Measurements from ENCODE around the gene KCNQ1.

KCNQ1 gene

DNA sequence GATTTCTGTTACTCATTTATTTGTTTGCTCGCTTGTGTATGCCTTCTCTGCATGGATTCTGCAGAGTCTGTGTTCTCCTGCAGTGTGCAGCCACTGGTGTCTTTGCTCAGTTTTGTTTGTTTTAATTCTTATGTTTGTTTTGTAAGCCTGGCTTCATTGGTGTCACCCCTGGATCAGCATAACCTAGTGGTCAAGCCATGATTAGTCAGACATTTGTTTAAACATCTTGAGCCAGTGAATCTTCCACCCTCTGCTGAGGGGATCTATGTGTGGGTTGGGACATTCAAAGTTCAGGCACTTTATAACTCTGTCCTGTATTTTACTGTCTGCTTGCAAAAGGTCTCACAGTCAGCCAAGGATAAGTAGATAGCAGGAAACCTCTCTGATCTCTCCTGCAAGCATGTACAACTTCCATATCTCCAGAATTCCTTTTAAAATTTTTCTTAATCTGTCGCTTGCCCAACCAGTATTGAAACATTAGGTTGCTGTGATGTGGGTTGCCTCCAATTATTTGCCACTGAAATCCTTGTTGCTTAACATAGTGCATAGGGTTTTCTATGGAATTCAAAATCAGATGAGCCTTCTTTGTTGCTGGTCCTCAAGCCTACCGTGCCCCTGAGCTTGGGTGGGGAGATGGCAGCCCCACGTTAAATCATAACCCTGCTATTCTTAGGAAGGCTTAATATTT lies 168.2 kb downstream of the KCNQ1 start:
- Histone ChIP-seq H3K36me3 (ENCODE audit: low read length) (no peaks in the 10 kb centered on the region), H3K27ac (ENCODE audit: low read depth, low read length) (no peak overlapping the region), H3K79me2 (ENCODE audit: insufficient read depth, low read length) (no peaks in the 10 kb centered on the region), H3K9me2 (replicated peaks; ENCODE audit: insufficient read depth, low read length) (no peaks in the 10 kb centered on the region), H4K20me1 (ENCODE audit: low read depth, low read length) (no peaks in the 10 kb centered on the region), H3K4me3 (ENCODE audit: insufficient read depth, low read length, poor library complexity, severe bottlenecking) (no peak overlapping the region), H3F3A (ENCODE audit: insufficient read depth) (no peaks in the 10 kb centered on the region), H2AFZ (ENCODE audit: low read depth, low read length, severe bottlenecking) (no peak overlapping the region), H3K9ac (ENCODE audit: low read length) (no peak overlapping the region), H3K4me2 (ENCODE audit: low read depth, low read length, poor library complexity, severe bottlenecking) (no peak overlapping the region), H3K27me3 (ENCODE audit: low read length) (no peaks in the 10 kb centered on the region), H3K9me3 (ENCODE audit: insufficient read depth, low read length) (no peaks in the 10 kb centered on the region)
- TF ChIP-seq EZH2phosphoT487 (conservative IDR thresholded peaks at IDR 0.05; ENCODE audit: low read length): no peak
- TF ChIP-seq, protein P1, sequence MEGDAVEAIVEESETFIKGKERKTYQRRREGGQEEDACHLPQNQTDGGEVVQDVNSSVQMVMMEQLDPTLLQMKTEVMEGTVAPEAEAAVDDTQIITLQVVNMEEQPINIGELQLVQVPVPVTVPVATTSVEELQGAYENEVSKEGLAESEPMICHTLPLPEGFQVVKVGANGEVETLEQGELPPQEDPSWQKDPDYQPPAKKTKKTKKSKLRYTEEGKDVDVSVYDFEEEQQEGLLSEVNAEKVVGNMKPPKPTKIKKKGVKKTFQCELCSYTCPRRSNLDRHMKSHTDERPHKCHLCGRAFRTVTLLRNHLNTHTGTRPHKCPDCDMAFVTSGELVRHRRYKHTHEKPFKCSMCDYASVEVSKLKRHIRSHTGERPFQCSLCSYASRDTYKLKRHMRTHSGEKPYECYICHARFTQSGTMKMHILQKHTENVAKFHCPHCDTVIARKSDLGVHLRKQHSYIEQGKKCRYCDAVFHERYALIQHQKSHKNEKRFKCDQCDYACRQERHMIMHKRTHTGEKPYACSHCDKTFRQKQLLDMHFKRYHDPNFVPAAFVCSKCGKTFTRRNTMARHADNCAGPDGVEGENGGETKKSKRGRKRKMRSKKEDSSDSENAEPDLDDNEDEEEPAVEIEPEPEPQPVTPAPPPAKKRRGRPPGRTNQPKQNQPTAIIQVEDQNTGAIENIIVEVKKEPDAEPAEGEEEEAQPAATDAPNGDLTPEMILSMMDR (IDR thresholded peaks at IDR 0.05; ENCODE audit: insufficient read depth, low read length, poor library complexity, severe bottlenecking): no peak

DNA sequence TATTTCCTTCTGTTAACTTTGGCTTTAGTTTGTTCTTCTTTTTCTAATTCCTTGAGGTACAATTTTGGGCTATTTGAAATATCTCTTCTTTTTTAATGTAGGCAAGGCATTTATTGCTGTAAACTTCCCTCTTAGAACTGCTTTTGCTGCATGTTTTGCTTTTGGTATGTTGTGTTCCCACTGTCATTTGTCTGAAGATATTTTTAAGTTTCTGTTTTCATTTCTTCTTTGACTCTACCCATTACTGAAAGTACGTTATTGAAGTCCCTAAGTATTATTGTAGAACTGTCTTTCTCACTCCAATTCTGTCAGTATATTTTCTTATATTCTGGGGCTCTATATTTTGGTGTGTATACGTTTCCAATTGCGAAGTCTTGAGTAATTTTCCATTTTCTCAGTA lies 177.1 kb downstream of the KCNQ1 start:
- TF ChIP-seq, protein P1 (IDR thresholded peaks at IDR 0.05; ENCODE audit: insufficient read depth, low read length, poor library complexity, severe bottlenecking): no peak
- TF ChIP-seq EZH2phosphoT487 (conservative IDR thresholded peaks at IDR 0.05; ENCODE audit: low read length): no peak
- Histone ChIP-seq H3K4me2 (ENCODE audit: low read depth, low read length, poor library complexity, severe bottlenecking) (no peak overlapping the region), H3K36me3 (ENCODE audit: low read length) (no peaks in the 10 kb centered on the region), H3K27me3 (ENCODE audit: low read length) (no peaks in the 10 kb centered on the region), H2AFZ (ENCODE audit: low read depth, low read length, severe bottlenecking) (no peak overlapping the region), H3K79me2 (ENCODE audit: insufficient read depth, low read length) (no peaks in the 10 kb centered on the region), H3K9me2 (replicated peaks; ENCODE audit: insufficient read depth, low read length) (no peaks in the 10 kb centered on the region), H3F3A (ENCODE audit: insufficient read depth) (no peaks in the 10 kb centered on the region), H3K4me3 (ENCODE audit: insufficient read depth, low read length, poor library complexity, severe bottlenecking) (no peak overlapping the region), H4K20me1 (ENCODE audit: low read depth, low read length) (no peaks in the 10 kb centered on the region), H3K9ac (ENCODE audit: low read length) (no peak overlapping the region), H3K27ac (ENCODE audit: low read depth, low read length) (no peak overlapping the region), H3K9me3 (ENCODE audit: insufficient read depth, low read length) (no peaks in the 10 kb centered on the region)

DNA sequence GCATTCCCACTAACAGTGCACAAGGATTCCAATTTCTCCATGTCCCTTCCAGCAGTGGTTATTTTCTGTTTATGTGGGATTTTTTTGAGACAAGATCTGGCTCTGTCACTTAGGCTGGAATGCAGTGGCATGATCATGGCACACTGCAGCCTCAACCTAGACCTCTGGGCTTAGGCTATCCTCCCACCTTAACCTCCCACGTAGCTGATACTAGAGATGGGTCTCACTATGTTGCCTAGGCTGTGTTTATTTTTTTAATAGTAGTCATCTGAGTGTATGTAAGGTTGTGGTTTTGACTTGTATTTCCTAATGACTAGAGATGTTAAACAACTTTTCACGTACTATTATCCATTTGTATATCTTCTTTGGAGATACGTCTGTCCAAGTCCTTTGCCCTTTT lies 180.4 kb downstream of the KCNQ1 start:
- Histone ChIP-seq H3F3A (ENCODE audit: insufficient read depth) (no peaks in the 10 kb centered on the region), H3K36me3 (ENCODE audit: low read length) (no peaks in the 10 kb centered on the region), H2AFZ (ENCODE audit: low read depth, low read length, severe bottlenecking) (no peak overlapping the region), H3K79me2 (ENCODE audit: insufficient read depth, low read length) (no peaks in the 10 kb centered on the region), H3K27me3 (ENCODE audit: low read length) (no peaks in the 10 kb centered on the region), H3K9me3 (ENCODE audit: insufficient read depth, low read length) (no peaks in the 10 kb centered on the region), H3K27ac (ENCODE audit: low read depth, low read length) (no peak overlapping the region), H4K20me1 (ENCODE audit: low read depth, low read length) (no peaks in the 10 kb centered on the region), H3K9me2 (replicated peaks; ENCODE audit: insufficient read depth, low read length) (no peaks in the 10 kb centered on the region), H3K4me3 (ENCODE audit: insufficient read depth, low read length, poor library complexity, severe bottlenecking) (no peak overlapping the region), H3K9ac (ENCODE audit: low read length) (no peak overlapping the region), H3K4me2 (ENCODE audit: low read depth, low read length, poor library complexity, severe bottlenecking) (no peak overlapping the region)
- TF ChIP-seq, protein P1 (IDR thresholded peaks at IDR 0.05; ENCODE audit: insufficient read depth, low read length, poor library complexity, severe bottlenecking): no peak
- no peak for TF ChIP-seq EZH2phosphoT487 (conservative IDR thresholded peaks at IDR 0.05; ENCODE audit: low read length)
